Astrocyte (in vitro differentiated cells and primary cell): Measurements from ENCODE around the gene HK3. TPM values are rescaled to one million over a fixed set of nuclear protein-coding genes. Genes with fewer than 3 reads are reported as not detected.
A peak's percentile ranks its signal among the peaks of the same experiment; 100 is the strongest.
"Not testable (repeated sequence)": the region's sequence is repeated elsewhere in the genome, so short reads cannot be mapped to it uniquely, and the experiment has no call there.

ENCODE experiments used
- DNase-seq: peaks from one replicate; pipeline ENCODE4 v3.0.0-alpha.2; 2010; ENCODE audit warnings: low read depth
- FAIRE-seq: peaks from 2 replicates; lab custom pipeline; 2011; peaks lifted over from hg19 to GRCh38; lab: Jason Lieb, UNC
- H2AFZ ChIP-seq: 2 replicates; pipeline ENCODE4 v1.6.0; 2012; ENCODE audit warnings: low read depth, low read length, inconsistent platforms
- H3K27ac ChIP-seq: 2 replicates; pipeline ENCODE4 v1.5.1; 2011; ENCODE audit warnings: low read depth, low read length, inconsistent platforms
- H3K27me3 ChIP-seq: 2 replicates; pipeline ENCODE4 v1.6.0; 2011; ENCODE audit warnings: low read length, inconsistent platforms; ENCODE audit not compliant: insufficient read depth
- H3K36me3 ChIP-seq: 2 replicates; pipeline ENCODE4 v1.5.1; 2011; ENCODE audit warnings: low read length, inconsistent platforms; ENCODE audit not compliant: insufficient read depth
- H3K4me1 ChIP-seq: 2 replicates; pipeline ENCODE4 v1.5.1; 2011; ENCODE audit warnings: low read length, inconsistent platforms; ENCODE audit not compliant: insufficient read depth
- H3K4me2 ChIP-seq: 2 replicates; pipeline ENCODE4 v1.6.0; 2012; ENCODE audit warnings: low read length, inconsistent platforms
- H3K4me3 ChIP-seq: 2 replicates; pipeline ENCODE4 v1.5.1; 2011; ENCODE audit warnings: low read depth, mild to moderate bottlenecking, low read length, inconsistent platforms; ENCODE audit not compliant: insufficient read depth
- H3K79me2 ChIP-seq: 2 replicates; pipeline ENCODE4 v1.6.0; 2012; ENCODE audit warnings: mild to moderate bottlenecking, low read length, inconsistent platforms; ENCODE audit not compliant: insufficient read depth
- H3K9ac ChIP-seq: 2 replicates; pipeline ENCODE4 v1.6.0; 2012; ENCODE audit warnings: mild to moderate bottlenecking, low read length, inconsistent platforms
- H3K9me3 ChIP-seq: 2 replicates; pipeline ENCODE4 v1.5.1; 2012; ENCODE audit warnings: low read depth, mild to moderate bottlenecking, low read length, inconsistent platforms; ENCODE audit not compliant: insufficient read depth
- H4K20me1 ChIP-seq: 2 replicates; pipeline ENCODE4 v1.6.0; 2012; ENCODE audit warnings: low read length, inconsistent platforms; ENCODE audit not compliant: insufficient read depth
- H3K27ac Mint-ChIP-seq: one replicate; pipeline ENCODE4 v1.8.0; 2021; ENCODE audit warnings: mild to moderate bottlenecking, mixed read lengths; ENCODE audit not compliant: unreplicated experiment
- H3K27me3 Mint-ChIP-seq: one replicate; pipeline ENCODE4 v1.8.0; 2021; ENCODE audit warnings: low read depth, mixed read lengths; ENCODE audit not compliant: unreplicated experiment
- H3K36me3 Mint-ChIP-seq: one replicate; pipeline ENCODE4 v1.8.0; 2021; ENCODE audit warnings: low read depth, mixed read lengths; ENCODE audit not compliant: unreplicated experiment
- H3K4me1 Mint-ChIP-seq: one replicate; pipeline ENCODE4 v1.8.0; 2021; ENCODE audit warnings: low read depth, mixed read lengths; ENCODE audit not compliant: unreplicated experiment
- H3K4me3 Mint-ChIP-seq: one replicate; pipeline ENCODE4 v1.8.0; 2021; ENCODE audit warnings: mild to moderate bottlenecking, moderate library complexity, mixed read lengths; ENCODE audit not compliant: unreplicated experiment
- H3K9me3 Mint-ChIP-seq: one replicate; pipeline ENCODE4 v1.8.0; 2021; ENCODE audit warnings: mild to moderate bottlenecking, mixed read lengths; ENCODE audit not compliant: unreplicated experiment
- CTCF ChIP-seq: IDR thresholded peaks from 2 replicates; pipeline ENCODE4 v1.5.1; 2011; ENCODE audit warnings: low read depth, mild to moderate bottlenecking, inconsistent platforms, low read length, moderate library complexity; ENCODE audit not compliant: insufficient read depth
- EZH2 ChIP-seq: IDR thresholded peaks from 2 replicates; pipeline ENCODE4 v1.6.1; 2012; ENCODE audit warnings: mild to moderate bottlenecking, low read length, inconsistent platforms; ENCODE audit not compliant: insufficient read depth
- total RNA-seq: library from RNA; stranded (reverse); gene quantifications from 2 replicates; pipeline ENCODE4 v1.2.1, GENCODE V29; 2021

Gene HK3
- total RNA-seq, 1 donor from 2014 or later: not detected

- H3K4me1 Mint-ChIP-seq, DNase-seq, H3K9me3 ChIP-seq, FAIRE-seq, H4K20me1 ChIP-seq, H3K9ac ChIP-seq, H3K36me3 ChIP-seq, H3K4me1 ChIP-seq, H3K4me3 Mint-ChIP-seq, H3K27ac Mint-ChIP-seq, H2AFZ ChIP-seq, H3K9me3 Mint-ChIP-seq, H3K27ac ChIP-seq, H3K36me3 Mint-ChIP-seq, H3K4me3 ChIP-seq, H3K79me2 ChIP-seq, H3K4me2 ChIP-seq: not testable (repeated sequence)
- peaks cover 12% of the 10 kb centered on the region for H3K27me3 ChIP-seq
- peaks cover 43% of the 10 kb centered on the region for H3K27me3 Mint-ChIP-seq
These were observed 26.6 kb downstream of the HK3 start for GRCh38 chr5:176872586-176872985.

GRCh38 chr5:176870644-176871043 lies 28.5 kb downstream of the HK3 start:
- H3K4me1 ChIP-seq, H3K79me2 ChIP-seq, H3K9me3 Mint-ChIP-seq, H3K4me1 Mint-ChIP-seq, H4K20me1 ChIP-seq, H3K36me3 Mint-ChIP-seq, H3K4me3 Mint-ChIP-seq, DNase-seq, FAIRE-seq, H2AFZ ChIP-seq, H3K27ac ChIP-seq, H3K27ac Mint-ChIP-seq, H3K4me2 ChIP-seq, H3K36me3 ChIP-seq, H3K4me3 ChIP-seq, H3K9me3 ChIP-seq, H3K9ac ChIP-seq: not testable (repeated sequence)
- peaks cover 52% of the 10 kb centered on the region for H3K27me3 Mint-ChIP-seq
- H3K27me3 ChIP-seq: peaks cover 16% of the 10 kb centered on the region

- Mint-ChIP-seq H3K4me3 (no peak overlapping the region), H3K36me3 (peaks cover 3% of the 10 kb centered on the region), H3K9me3 (no peaks in the 10 kb centered on the region), H3K4me1 (no peaks in the 10 kb centered on the region), H3K27me3 (peaks cover 52% of the 10 kb centered on the region), H3K27ac (no peak overlapping the region)
- DNase-seq (peak; percentile 10), FAIRE-seq (no peak)
- TF ChIP-seq CTCF (peak; percentile 18), EZH2 (no peak)
- H3K4me2 ChIP-seq: no peak overlapping the region
- H3K4me3 ChIP-seq: no peak overlapping the region
- no peaks in the 10 kb centered on the region for H4K20me1 ChIP-seq
- no peaks in the 10 kb centered on the region for H3K4me1 ChIP-seq
- no peak overlapping the region for H2AFZ ChIP-seq
- no peaks in the 10 kb centered on the region for H3K79me2 ChIP-seq
- H3K9ac ChIP-seq: no peak overlapping the region
- H3K36me3 ChIP-seq: no peaks in the 10 kb centered on the region
- H3K27me3 ChIP-seq: peaks cover 16% of the 10 kb centered on the region
- no peaks in the 10 kb centered on the region for H3K9me3 ChIP-seq
- H3K27ac ChIP-seq: no peak overlapping the region
These were observed 29.0 kb downstream of the HK3 start for GRCh38 chr5:176870110-176870591.
